Fibroblast of skin of abdomen (primary cell): ENCODE measurements around the gene EML1.
"Not testable (repeated sequence)": the region's sequence is repeated elsewhere in the genome, so short reads cannot be mapped to it uniquely, and the experiment has no call there.

ENCODE experiments used
- DNase-seq: peaks from one replicate; pipeline ENCODE4 v3.0.0-alpha.2; 2013

EML1 gene

DNA sequence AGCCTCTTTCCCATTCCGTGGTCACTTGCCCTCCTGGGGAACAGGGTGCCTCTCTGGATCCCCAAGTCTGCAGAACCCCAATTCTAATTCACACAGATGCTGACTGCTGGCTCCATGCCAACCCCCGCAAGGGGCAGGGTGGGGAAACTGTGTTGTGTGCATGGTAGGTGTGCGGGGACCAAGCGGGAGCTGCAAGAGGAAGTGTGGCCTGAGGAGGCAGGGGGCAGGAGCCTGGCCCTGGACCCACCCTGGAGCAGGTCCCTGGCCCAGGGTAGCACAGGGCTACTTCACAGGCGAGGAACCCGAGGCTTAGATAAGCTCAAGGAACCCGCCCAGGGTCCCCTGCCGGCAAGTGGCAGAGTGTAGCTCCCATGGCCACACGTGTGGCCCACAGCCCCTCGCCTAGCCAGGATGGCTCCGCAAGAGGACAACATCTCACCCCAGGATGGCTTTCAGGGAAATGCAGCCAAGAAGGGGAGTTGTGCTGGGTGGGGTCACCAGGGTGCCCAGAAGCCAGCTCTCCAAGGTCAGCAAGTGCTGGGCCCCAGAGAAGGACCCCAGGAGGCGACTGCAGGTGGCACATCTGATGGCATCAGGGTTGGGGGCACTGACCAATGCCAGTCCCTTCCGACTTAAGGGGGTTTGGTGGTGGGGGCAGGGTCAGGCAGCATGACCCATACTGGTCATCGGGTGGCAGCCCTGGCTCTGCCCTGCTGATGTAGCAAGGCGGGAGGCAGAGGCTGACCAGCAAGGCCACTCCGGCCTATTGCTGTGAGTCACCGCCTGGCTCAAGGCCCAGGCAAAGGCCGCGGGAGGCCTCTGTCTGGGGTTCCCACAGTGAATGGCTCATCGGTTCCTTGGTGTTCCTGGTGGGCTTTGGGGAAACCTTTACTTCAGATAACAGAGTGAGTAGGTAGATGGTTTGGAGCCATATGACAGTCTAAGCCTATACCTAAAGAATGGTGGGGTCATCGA, 37.3 kb upstream of the EML1 start:
- DNase-seq, result peak; percentile 77

DNA sequence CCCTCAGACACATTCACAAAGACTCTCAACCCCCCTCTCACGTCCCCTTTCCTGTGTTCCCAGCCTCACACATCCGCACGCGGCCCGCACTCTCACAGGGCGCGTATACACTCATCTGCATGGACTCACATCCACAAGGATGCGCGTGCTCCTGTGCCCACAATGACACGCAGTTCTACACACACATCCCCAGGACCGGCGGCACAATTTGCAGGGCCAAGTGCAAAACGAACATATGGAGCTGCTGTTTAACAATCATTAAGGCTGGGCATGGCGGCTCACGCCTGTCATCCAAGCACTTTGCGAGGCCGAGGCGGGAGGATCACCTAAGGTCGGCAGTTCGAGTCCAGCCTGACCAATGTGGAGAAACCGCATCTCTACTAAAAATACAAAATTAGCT, 36.4 kb upstream of the EML1 start:
- DNase-seq, result no peak

- peak; percentile 95 for DNase-seq
Measured at GRCh38 chr14:99757331-99758070, 35.7 kb upstream of the EML1 start.

GRCh38 chr14:99758121-99758821, 34.9 kb upstream of the EML1 start:
- peak; percentile 98 for DNase-seq

DNA sequence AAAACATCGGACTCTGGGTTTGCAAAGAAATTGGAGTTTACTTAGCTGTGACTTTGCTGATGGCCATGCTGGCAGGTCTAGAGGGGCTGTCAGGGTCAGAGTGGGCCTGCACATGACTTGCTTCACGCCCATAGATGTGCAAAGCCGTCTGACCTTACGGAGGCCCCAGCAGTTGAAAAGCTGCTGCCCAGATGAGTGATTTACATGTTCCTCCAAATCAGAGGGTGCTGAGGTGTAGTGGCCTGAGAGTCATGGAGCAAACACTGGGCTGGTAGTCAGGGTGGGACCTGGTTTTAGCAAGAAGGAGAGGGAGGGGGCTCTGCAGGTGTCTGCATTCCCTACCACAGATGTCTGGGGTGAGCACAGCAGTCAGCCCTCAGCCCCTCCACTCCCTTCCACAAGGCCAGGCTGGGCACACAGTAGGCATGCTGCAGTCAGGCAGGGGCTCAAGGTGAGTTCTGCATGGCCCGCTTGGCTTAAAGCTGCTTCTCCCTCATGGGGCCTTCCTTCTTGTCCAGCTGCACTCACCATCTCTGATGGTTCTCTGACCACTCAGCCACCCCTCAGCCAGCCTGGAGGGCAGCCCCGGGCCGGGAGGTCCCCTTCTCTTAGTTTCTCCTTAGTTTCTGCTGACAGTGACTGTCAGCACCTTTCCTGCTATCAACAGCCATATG, 34.2 kb upstream of the EML1 start:
- no peak for DNase-seq

- DNase-seq, result no peak
Measured at GRCh38 chr14:99759546-99759925, 33.7 kb upstream of the EML1 start.

DNA sequence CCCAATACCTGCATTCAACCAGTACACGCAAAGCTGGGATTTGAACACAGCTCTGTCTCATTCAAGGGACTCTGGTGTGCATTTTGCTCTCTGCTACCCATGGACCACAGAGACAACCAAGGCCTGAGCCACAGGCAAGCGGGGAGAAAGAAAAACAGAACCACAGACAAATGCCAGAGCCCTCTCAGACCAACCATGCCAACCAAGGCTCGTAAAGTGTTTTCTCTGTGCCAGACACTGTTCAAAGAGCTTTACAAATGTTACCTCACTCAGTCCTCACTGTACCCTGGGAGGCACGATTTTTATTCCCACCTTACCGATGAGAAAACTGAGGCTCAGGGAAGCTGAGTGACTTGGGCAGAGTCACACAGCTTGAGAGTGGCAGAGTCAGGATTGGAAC, 32.4 kb upstream of the EML1 start:
- no peak for DNase-seq

DNA sequence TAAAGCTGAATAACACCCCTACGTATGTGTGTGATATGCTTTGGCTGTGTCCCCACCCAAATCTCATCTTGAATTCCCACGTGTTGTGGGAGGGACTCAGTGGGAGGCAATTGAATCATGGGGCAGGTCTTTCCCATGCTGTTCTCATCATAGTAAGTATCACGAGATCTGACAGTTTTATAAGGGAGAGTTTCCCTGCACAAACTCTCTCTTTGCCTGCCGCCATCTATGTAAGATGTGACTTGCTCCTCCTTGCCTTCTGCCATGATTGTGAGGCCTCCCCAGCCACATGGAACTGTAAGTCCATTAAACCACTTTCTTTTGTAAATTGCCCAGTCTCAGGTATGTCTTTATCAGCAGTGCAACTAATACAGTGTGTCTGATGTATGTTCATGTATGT, 30.3 kb upstream of the EML1 start:
- not testable (repeated sequence) for DNase-seq

DNA sequence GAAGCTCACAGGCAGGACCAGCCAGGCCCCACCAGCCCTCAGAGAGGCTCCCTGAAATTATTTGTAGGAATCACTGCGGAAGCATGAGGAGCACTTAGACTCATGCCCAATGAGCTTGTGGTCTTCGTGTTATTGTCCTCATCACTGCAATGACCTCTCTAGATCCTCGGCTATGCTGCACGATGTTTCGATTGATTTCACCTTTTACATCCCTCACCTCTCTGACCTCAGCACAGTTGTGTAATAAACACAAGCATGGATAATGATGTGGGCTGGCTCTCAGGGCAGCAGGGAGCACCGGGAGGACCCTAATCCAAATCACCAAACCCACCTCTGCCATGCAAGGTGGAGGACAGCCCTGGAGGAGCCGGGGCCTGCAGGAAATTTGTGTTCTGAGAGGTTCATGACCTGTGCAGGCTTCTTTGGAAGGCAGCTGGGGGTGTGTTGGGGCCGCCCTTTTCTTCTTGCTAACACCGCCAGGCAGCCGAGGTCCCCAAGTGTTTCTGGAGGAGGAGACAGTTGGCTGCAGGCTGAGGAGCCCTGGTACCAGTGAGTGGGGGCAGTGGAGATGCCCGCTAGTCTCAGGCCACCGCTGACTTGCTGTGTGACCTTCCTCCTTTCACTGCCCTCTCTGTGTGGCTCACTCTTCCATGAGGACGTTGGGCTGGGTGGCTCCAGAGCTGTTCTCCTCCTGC, 29.5 kb upstream of the EML1 start:
- DNase-seq, result no peak

- no peak for DNase-seq
Measured at GRCh38 chr14:99764222-99764706, 28.9 kb upstream of the EML1 start.

DNA sequence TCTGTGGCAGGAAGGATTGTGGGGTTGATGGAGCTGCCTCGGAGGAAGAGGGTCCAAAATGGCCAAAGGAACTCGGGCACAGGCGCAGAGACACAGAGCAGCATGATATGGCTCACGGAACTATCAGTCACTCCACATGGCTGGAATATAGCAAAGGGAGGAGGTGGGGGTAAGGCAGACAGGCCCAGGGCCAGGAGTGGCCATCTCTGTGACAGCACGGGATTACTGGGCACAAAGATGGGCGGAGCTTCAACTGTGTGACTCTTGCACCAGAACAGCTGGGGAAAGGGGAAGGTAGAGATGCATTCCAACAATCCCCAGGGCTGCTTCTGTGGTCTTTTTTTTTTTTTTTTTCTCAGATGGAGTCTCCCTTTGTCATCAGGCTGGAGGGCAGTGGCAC, 24.8 kb upstream of the EML1 start:
- peak; percentile 38 for DNase-seq

DNA sequence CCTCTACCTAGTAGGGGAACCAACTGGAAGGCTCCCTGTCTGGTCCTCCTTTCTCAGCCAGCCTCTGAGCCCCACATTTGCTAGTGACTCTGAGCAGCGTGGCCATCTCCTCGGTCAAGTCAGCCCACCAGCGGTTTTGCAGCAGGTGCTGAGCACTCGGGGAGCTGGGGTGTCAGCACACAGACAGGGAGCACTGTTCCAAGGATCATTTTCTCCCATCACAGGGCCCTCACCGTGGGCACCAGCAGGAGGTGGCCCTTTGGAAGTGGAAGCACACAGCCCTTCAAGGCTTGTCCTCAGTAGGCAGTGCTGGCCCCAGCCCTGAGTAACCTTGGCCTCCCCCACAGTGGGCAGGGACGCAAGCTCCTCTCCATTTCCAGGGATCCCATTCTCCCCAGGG, 24.1 kb upstream of the EML1 start:
- DNase-seq, result no peak

DNA sequence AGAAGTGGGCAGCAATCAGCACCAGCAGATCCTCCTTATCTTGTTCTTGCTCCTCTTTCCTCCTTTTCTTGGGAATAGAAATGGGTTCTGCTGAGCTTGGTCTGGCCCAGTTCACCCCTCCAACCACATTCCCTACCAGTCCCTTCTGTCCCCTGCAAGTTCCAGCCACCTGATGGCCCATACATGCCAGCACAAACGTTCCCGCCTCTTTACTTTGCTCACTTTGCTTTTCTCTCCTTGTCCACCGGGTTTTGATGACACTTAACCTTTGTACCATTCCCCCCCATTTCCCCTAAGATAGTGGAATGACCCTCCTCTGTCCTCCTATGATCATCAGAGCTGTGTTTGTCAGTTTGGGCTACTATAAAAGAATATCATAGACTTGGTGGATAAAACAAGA, 23.4 kb upstream of the EML1 start:
- DNase-seq, result no peak

- no peak for DNase-seq
Measured at GRCh38 chr14:99772371-99773283, 20.6 kb upstream of the EML1 start.

- no peak for DNase-seq
Measured at GRCh38 chr14:99773521-99774497, 19.4 kb upstream of the EML1 start.

DNA sequence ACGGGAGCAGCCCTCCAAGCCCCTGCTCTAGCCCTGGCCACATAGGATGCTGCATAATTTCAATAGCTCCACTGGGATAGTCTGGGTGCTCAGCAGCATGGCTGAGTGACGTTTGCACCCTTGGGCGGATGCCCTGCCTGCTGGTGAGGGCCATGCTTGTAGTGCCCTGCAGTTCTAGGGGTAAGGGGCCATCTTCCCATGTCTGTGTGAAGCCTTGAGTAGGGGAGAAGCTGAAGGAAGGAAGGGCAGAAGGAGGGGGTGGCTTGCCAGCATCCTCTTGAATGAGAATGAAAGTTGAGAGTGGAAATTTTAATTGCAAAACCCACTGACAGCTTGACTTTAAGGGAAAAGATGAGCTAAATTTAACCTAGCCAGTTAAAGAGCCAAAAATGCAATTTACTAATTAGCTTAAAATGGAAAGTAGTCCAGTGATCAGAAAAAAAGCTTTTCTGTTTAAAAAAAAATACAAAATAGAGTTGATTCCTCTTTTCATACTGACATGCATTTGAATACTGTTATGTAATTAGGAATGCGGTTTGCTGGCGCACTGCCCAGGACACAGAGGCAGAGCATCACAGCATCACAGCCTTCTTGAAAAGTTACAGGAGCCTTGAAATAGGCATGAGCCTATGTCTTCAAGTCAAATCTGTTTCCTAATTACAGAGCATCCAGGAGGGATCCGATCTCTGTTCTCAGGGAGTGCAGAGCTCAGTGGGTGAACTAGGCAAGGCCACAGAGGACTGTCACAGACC, 18.5 kb upstream of the EML1 start:
- peak; percentile 73 for DNase-seq

GRCh38 chr14:99775351-99775750, 17.9 kb upstream of the EML1 start:
- DNase-seq, result no peak

GRCh38 chr14:99777951-99778350, 15.3 kb upstream of the EML1 start:
- DNase-seq, result no peak

DNA sequence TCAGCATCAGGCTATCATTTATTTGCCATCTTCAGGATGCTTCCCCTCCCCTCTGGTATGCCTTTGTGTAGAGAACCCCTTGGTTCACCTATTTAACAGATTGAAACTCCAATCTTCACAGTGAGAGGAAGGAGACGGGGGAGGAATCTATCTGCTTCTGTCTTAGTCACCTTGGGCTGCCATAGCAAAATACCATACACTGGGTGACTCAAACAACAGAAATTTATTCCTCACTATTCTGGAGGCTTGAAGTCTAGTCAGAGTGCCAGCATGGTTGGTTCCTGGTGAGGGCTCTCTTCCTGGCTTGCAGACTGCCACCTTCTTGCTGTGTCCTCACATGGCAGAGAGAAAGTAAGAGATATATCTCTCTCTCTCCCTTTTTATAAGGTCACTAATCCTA, 13.5 kb upstream of the EML1 start:
- DNase-seq, result peak; percentile 51
